Endodermal cell (in vitro differentiated cells): ENCODE measurements around the gene WDR89. TPM values are rescaled to one million over a fixed set of nuclear protein-coding genes. Genes with fewer than 3 reads are reported as not detected.

Experiments
- DNase-seq: peaks from one replicate; pipeline ENCODE4 v3.0.0-alpha.2; 2017
- H3K27ac ChIP-seq: 2 replicates; pipeline ENCODE4 v1.5.1; 2013; ENCODE audit warnings: mild to moderate bottlenecking, low read depth, low read length, moderate library complexity
- H3K27me3 ChIP-seq: 2 replicates; pipeline ENCODE4 v1.6.1; 2013; ENCODE audit warnings: mild to moderate bottlenecking, low read length, moderate library complexity; ENCODE audit not compliant: insufficient read depth, control insufficient read depth, poor library complexity, severe bottlenecking
- H3K36me3 ChIP-seq: 2 replicates; pipeline ENCODE4 v1.7.0; 2013; ENCODE audit warnings: mild to moderate bottlenecking, low read length, moderate library complexity; ENCODE audit not compliant: control insufficient read depth, insufficient read depth
- H3K4me1 ChIP-seq: one replicate; pipeline ENCODE4 v1.7.0; 2013; ENCODE audit warnings: low read length; ENCODE audit not compliant: control insufficient read depth, insufficient read depth
- H3K4me3 ChIP-seq: 2 replicates; pipeline ENCODE4 v1.5.1; 2013; ENCODE audit warnings: mild to moderate bottlenecking, low read length, moderate library complexity
- H3K9ac ChIP-seq: 2 replicates; pipeline ENCODE4 v1.6.1; 2013; ENCODE audit warnings: mild to moderate bottlenecking, low read length, moderate library complexity; ENCODE audit not compliant: poor library complexity, severe bottlenecking; ENCODE audit errors: extremely low read depth
- H3K9me3 ChIP-seq: 2 replicates; pipeline ENCODE4 v1.6.1; 2013; ENCODE audit warnings: mild to moderate bottlenecking, low read length, moderate library complexity; ENCODE audit not compliant: control insufficient read depth
- H3K27ac Mint-ChIP-seq: 2 replicates; pipeline ENCODE4 v1.8.0; 2020; ENCODE audit warnings: mixed read lengths
- H3K27me3 Mint-ChIP-seq: 2 replicates; pipeline ENCODE4 v1.8.0; 2021; ENCODE audit warnings: mild to moderate bottlenecking, mixed read lengths; ENCODE audit not compliant: insufficient read depth
- H3K36me3 Mint-ChIP-seq: 2 replicates; pipeline ENCODE4 v1.8.0; 2020; ENCODE audit warnings: low read depth, mixed read lengths
- H3K4me1 Mint-ChIP-seq: 2 replicates; pipeline ENCODE4 v1.8.0; 2020; ENCODE audit warnings: mixed read lengths
- H3K4me3 Mint-ChIP-seq: 2 replicates; pipeline ENCODE4 v1.8.0; 2020; ENCODE audit warnings: mild to moderate bottlenecking, moderate library complexity, mixed read lengths
- H3K9me3 Mint-ChIP-seq: 2 replicates; pipeline ENCODE4 v1.8.0; 2020; ENCODE audit warnings: mild to moderate bottlenecking, mixed read lengths
- WGBS, 2 experiments: methylation state at CpG; one replicate each; pipeline versions ENCODE4 v1.1.5 to v1.1.7; 2013; ENCODE audit warnings: missing lambda C conversion rate in 2 of 2, mixed read lengths in 1 of 2; ENCODE audit not compliant: insufficient coverage in 1 of 2, insufficient read length in 1 of 2; 5-methylcytosine and 5-hydroxymethylcytosine counted together
- total RNA-seq, 2 donors: library from RNA; stranded (reverse); fragmentation: NEBNext Ultra II Directional in 1 of 2; extraction: Animal tissue kit (Norgen Biotek cat#: 25700) in 1 of 2; gene quantifications; 2 replicates in 1 of 2; 3 replicates in 1 of 2; pipeline ENCODE4 v1.2.1, GENCODE V29; 2021
- TF ChIP-seq, protein P1 (sequence below): fragments of 200-600 bp; sonication (generic); conservative IDR thresholded peaks from 2 replicates; pipeline ENCODE4 v1.5.0; 2021; ENCODE audit warnings: antibody characterized with exemption, mild to moderate bottlenecking

WDR89 gene
- total RNA-seq, 2 donors from 2014 or later: 23.4 to 26.7 TPM

DNA sequence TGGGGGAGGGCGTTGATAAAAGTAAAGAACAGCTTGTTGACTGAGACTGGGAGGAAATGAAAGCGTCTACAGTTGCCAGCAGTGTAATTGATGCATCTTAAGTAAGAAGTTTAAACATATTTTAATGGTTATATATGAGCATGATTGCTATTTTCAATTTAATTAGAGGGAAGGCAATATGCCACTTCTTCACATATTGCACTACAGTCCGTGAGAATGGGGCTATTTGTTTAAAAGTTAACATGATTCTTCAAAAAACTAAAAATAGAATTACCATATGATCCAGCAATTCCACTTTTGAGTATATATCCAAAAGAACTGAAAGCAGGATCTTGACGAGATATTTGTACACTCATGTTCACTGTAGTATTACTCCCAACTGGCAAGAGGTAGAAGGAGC is 60.2 kb downstream of the WDR89 start:
- H3K9me3 ChIP-seq: no peaks in the 10 kb centered on the region
- H3K9ac ChIP-seq: no peak overlapping the region
- Mint-ChIP-seq H3K36me3 (no peaks in the 10 kb centered on the region), H3K9me3 (no peaks in the 10 kb centered on the region), H3K27ac (no peak overlapping the region), H3K4me3 (no peak overlapping the region), H3K4me1 (no peaks in the 10 kb centered on the region), H3K27me3 (no peaks in the 10 kb centered on the region)
- H3K4me3 ChIP-seq: no peak overlapping the region
- H3K36me3 ChIP-seq: no peaks in the 10 kb centered on the region
- TF ChIP-seq, protein P1, sequence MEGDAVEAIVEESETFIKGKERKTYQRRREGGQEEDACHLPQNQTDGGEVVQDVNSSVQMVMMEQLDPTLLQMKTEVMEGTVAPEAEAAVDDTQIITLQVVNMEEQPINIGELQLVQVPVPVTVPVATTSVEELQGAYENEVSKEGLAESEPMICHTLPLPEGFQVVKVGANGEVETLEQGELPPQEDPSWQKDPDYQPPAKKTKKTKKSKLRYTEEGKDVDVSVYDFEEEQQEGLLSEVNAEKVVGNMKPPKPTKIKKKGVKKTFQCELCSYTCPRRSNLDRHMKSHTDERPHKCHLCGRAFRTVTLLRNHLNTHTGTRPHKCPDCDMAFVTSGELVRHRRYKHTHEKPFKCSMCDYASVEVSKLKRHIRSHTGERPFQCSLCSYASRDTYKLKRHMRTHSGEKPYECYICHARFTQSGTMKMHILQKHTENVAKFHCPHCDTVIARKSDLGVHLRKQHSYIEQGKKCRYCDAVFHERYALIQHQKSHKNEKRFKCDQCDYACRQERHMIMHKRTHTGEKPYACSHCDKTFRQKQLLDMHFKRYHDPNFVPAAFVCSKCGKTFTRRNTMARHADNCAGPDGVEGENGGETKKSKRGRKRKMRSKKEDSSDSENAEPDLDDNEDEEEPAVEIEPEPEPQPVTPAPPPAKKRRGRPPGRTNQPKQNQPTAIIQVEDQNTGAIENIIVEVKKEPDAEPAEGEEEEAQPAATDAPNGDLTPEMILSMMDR: no peak
- no peaks in the 10 kb centered on the region for H3K27me3 ChIP-seq
- DNase-seq: no peak
- H3K4me1 ChIP-seq: no peaks in the 10 kb centered on the region
- 92 to 95% methylated on average over 4 of the region's 4 CpGs for WGBS, 2 experiments
- no peak overlapping the region for H3K27ac ChIP-seq

DNA sequence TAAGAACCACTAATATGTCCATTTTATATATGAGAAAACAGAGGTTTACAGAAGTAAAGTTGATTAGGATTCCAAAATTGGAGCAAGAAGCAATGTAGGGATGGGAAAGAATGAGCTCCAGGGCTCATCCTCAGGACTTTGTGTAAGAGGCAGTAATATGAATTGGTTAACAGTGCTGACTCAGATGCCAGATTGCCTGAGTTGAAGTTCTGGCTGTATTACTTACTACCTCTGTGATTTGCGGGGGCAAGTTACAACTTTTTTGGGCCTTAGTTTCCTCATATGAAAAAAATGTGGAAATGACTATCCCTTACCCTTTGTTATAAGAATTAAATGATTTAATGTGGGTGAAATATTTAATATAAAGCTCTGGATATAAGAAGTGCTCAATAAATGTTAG is 63.4 kb downstream of the WDR89 start:
- Mint-ChIP-seq H3K36me3 (no peaks in the 10 kb centered on the region), H3K4me1 (no peaks in the 10 kb centered on the region), H3K9me3 (no peaks in the 10 kb centered on the region), H3K4me3 (no peak overlapping the region), H3K27ac (no peak overlapping the region), H3K27me3 (no peaks in the 10 kb centered on the region)
- Histone ChIP-seq H3K9ac (no peak overlapping the region), H3K4me1 (no peaks in the 10 kb centered on the region), H3K4me3 (no peak overlapping the region), H3K36me3 (no peaks in the 10 kb centered on the region), H3K27ac (no peak overlapping the region), H3K9me3 (no peaks in the 10 kb centered on the region), H3K27me3 (no peaks in the 10 kb centered on the region)
- TF ChIP-seq, protein P1: no peak
- DNase-seq: no peak
- WGBS, 2 experiments: 93% methylated on average over 1 of the region's 1 CpG; no CpG with 5 or more reads in 1 of the 2 experiments

DNA sequence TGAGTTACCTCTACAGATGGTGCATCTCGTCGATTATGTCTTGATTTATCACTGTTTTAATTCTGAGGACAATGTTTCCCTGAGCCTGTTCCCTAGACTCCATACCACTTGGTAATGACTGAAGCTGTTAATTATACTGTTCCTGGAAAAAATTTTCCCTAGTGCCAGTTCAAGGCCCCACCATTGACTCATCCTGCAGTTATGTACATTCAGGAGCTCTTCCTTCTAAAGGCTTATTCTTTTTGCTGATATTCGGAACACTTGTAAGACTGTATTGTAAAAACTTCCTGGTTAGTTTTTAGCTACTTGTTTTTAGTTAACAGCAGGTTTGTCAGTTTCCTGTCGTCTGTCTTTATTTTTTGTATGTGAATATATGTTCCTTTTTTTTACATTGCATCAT is 68.1 kb downstream of the WDR89 start:
- 93 to 100% methylated on average over 2 to 3 of the region's 4 CpGs for WGBS, 2 experiments
- TF ChIP-seq, protein P1: no peak
- no peak overlapping the region for H3K27ac Mint-ChIP-seq

More for the DNA sequence above, 68.1 kb downstream of the WDR89 start:
- no peak overlapping the region for H3K27ac ChIP-seq
- no peaks in the 10 kb centered on the region for H3K9me3 ChIP-seq
- no peaks in the 10 kb centered on the region for H3K4me1 ChIP-seq
- Mint-ChIP-seq H3K27me3 (no peaks in the 10 kb centered on the region), H3K4me1 (no peaks in the 10 kb centered on the region), H3K4me3 (no peak overlapping the region), H3K36me3 (no peaks in the 10 kb centered on the region), H3K9me3 (no peaks in the 10 kb centered on the region)
- H3K36me3 ChIP-seq: no peaks in the 10 kb centered on the region
- H3K4me3 ChIP-seq: no peak overlapping the region
- DNase-seq: no peak
- H3K9ac ChIP-seq: no peak overlapping the region
- no peaks in the 10 kb centered on the region for H3K27me3 ChIP-seq
